ENCODE measurements around the gene PLA2G6. TPM values are rescaled to one million over a fixed set of nuclear protein-coding genes. Genes with fewer than 3 reads are reported as not detected.

The PLA2G6 gene
- total and polyA plus RNA-seq, 2 of the 8 experiments (the other 6 are each of a cell fraction or from before 2014, with no cell fraction given), result 13.2 to 21.0 TPM

DNA sequence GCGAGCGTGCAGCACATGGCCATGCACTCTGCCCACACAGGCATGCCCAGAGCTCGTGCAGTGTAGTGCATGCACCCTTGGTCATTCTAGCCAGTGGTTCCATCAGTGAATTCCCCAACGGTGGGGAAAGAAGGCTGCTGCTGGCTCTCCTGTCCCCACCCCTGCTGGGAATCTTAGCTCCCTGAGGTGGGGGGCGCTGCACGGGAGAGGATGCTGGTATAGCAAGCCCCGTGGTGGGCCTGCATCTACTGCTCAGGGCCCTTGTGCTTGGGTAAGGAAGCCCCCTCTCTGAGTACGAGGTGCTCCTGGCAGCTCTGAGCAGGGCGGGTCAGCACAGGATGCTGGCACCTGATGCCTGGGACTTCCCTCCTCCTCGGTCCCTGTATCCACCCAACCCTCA is 52.6 kb downstream of the PLA2G6 start (continued):
- TF ChIP-seq CHD7 (IDR thresholded peaks at IDR 0.05; ENCODE audit: insufficient replicate concordance, low read length) (no peak), ATF3 (IDR thresholded peaks at IDR 0.05; ENCODE audit: insufficient read depth, low read depth, low read length) (no peak), SP4 (IDR thresholded peaks at IDR 0.05; ENCODE audit: low read length) (no peak), SIN3A (conservative IDR thresholded peaks at IDR 0.05 in 1 of 2, IDR thresholded peaks at IDR 0.05 in 1 of 2; ENCODE audit: low read depth in 1 of 2, low read length in 2 of 2) (no peak), BACH1 (IDR thresholded peaks at IDR 0.05; ENCODE audit: low read length) (no peak), CBX8 (IDR thresholded peaks at IDR 0.05; ENCODE audit: borderline replicate concordance, low read depth, low read length) (no peak), CHD2 (IDR thresholded peaks at IDR 0.05; ENCODE audit: low read length) (no peak)
- TF ChIP-seq, protein P1, sequence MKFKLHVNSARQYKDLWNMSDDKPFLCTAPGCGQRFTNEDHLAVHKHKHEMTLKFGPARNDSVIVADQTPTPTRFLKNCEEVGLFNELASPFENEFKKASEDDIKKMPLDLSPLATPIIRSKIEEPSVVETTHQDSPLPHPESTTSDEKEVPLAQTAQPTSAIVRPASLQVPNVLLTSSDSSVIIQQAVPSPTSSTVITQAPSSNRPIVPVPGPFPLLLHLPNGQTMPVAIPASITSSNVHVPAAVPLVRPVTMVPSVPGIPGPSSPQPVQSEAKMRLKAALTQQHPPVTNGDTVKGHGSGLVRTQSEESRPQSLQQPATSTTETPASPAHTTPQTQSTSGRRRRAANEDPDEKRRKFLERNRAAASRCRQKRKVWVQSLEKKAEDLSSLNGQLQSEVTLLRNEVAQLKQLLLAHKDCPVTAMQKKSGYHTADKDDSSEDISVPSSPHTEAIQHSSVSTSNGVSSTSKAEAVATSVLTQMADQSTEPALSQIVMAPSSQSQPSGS (IDR thresholded peaks at IDR 0.05; ENCODE audit: low read length), result no peak
